Measurements from ENCODE around the gene CAPN11.
A peak's percentile ranks its signal among the peaks of the same experiment; 100 is the strongest.

CAPN11 gene

GRCh38 chr6:44158770-44159228 lies at the start of gene CAPN11:
Gene CAPN11 (plus strand): TSS chr6:44158820. CDS start chr6:44158849, 29 bp downstream.
- no peak for DNase-seq (ENCODE audit: low read depth)
- TF ChIP-seq CTCF (IDR thresholded peaks at IDR 0.05; ENCODE audit: insufficient read depth, low read depth, low read length, missing control alignments): no peak
- no peak within 1 kb of the TSS for H3K4me3 ChIP-seq (ENCODE audit: low read length)

GRCh38 chr6:44109212-44109611 lies 49.4 kb upstream of the CAPN11 start:
- no peak for DNase-seq (ENCODE audit: low read depth)
- no peak overlapping the region for H3K4me3 ChIP-seq (ENCODE audit: low read length)
- no peak for TF ChIP-seq CTCF (IDR thresholded peaks at IDR 0.05; ENCODE audit: insufficient read depth, low read depth, low read length, missing control alignments)

GRCh38 chr6:44110005-44110676 lies 48.5 kb upstream of the CAPN11 start:
- H3K4me3 ChIP-seq (ENCODE audit: low read length): no peak overlapping the region
- no peak for DNase-seq (ENCODE audit: low read depth)
- no peak for TF ChIP-seq CTCF (IDR thresholded peaks at IDR 0.05; ENCODE audit: insufficient read depth, low read depth, low read length, missing control alignments)

GRCh38 chr6:44110966-44111365 lies 47.7 kb upstream of the CAPN11 start:
- no peak for DNase-seq (ENCODE audit: low read depth)
- TF ChIP-seq CTCF (IDR thresholded peaks at IDR 0.05; ENCODE audit: insufficient read depth, low read depth, low read length, missing control alignments): no peak

GRCh38 chr6:44111434-44112417 lies 46.9 kb upstream of the CAPN11 start:
- no peak for DNase-seq (ENCODE audit: low read depth)
- TF ChIP-seq CTCF (IDR thresholded peaks at IDR 0.05; ENCODE audit: insufficient read depth, low read depth, low read length, missing control alignments): no peak
- H3K4me3 ChIP-seq (ENCODE audit: low read length): no peak overlapping the region

More at GRCh38 chr6:44110966-44111365, 47.7 kb upstream of the CAPN11 start:
- no peak overlapping the region for H3K4me3 ChIP-seq (ENCODE audit: low read length)

GRCh38 chr6:44113414-44113813 lies 45.2 kb upstream of the CAPN11 start:
- DNase-seq (ENCODE audit: low read depth): no peak
- H3K4me3 ChIP-seq (ENCODE audit: low read length): no peak overlapping the region
- peak; percentile 27 for TF ChIP-seq CTCF (IDR thresholded peaks at IDR 0.05; ENCODE audit: insufficient read depth, low read depth, low read length, missing control alignments)
